Neural cell (in vitro differentiated cells): ENCODE measurements around the gene EEF2K. TPM values are rescaled to one million over a fixed set of nuclear protein-coding genes. Genes with fewer than 3 reads are reported as not detected.

ENCODE experiments used
- H2AFZ ChIP-seq: fragments of 200-600, 300-800 bp; sonication (generic), shearing (Covaris generic); 2 replicates; pipeline ENCODE4 v1.6.0; 2014; ENCODE audit warnings: low read depth, mild to moderate bottlenecking, antibody characterized with exemption, low read length, moderate library complexity
- H3F3A ChIP-seq: fragments of 200-600 bp; shearing (Covaris generic); 2 replicates; pipeline ENCODE4 v1.6.1; 2016; ENCODE audit warnings: mild to moderate bottlenecking, moderate library complexity, mixed read lengths, antibody characterized with exemption, low read length; ENCODE audit not compliant: insufficient read depth, poor library complexity, severe bottlenecking
- H3K27ac ChIP-seq: fragments of 200-600, 300-800 bp; sonication (generic), shearing (Covaris generic); 2 replicates; pipeline ENCODE4 v1.5.1; 2014; ENCODE audit warnings: mild to moderate bottlenecking, low read length, moderate library complexity
- H3K27me3 ChIP-seq: fragments of 300-800, 200-600 bp; sonication (generic), shearing (Covaris generic); 2 replicates; pipeline ENCODE4 v1.6.0; 2014; ENCODE audit warnings: mild to moderate bottlenecking, low read depth, low read length, moderate library complexity; ENCODE audit not compliant: insufficient read depth
- H3K36me3 ChIP-seq: fragments of 300-800, 200-600 bp; sonication (generic), shearing (Covaris generic); 2 replicates; pipeline ENCODE4 v1.5.1; 2014; ENCODE audit warnings: mild to moderate bottlenecking, antibody characterized with exemption, low read length, moderate library complexity; ENCODE audit not compliant: insufficient read depth
- H3K4me2 ChIP-seq: fragments of 300-800, 200-600 bp; sonication (generic), shearing (Covaris generic); 2 replicates; pipeline ENCODE4 v1.6.0; 2014; ENCODE audit warnings: mild to moderate bottlenecking, low read length
- H3K4me3 ChIP-seq: fragments of 300-800, 200-600 bp; sonication (generic), shearing (Covaris generic); 2 replicates; pipeline ENCODE4 v1.5.1; 2014; ENCODE audit warnings: mild to moderate bottlenecking, low read length, moderate library complexity
- H3K79me2 ChIP-seq: fragments of 200-600 bp; shearing (Covaris generic); replicated peaks from 2 replicates; pipeline ENCODE4 v1.6.0; 2014; ENCODE audit warnings: mild to moderate bottlenecking, low read length, moderate library complexity; ENCODE audit not compliant: insufficient read depth
- H3K9ac ChIP-seq: fragments of 300-800, 200-600 bp; sonication (generic), shearing (Covaris generic); 2 replicates; pipeline ENCODE4 v1.6.1; 2016; ENCODE audit warnings: mild to moderate bottlenecking, low read length, mixed read lengths
- H3K9me2 ChIP-seq: fragments of 200-600 bp; shearing (Covaris generic); 2 replicates; pipeline ENCODE4 v1.6.1; 2016; ENCODE audit warnings: mild to moderate bottlenecking, low read length, mixed read lengths; ENCODE audit not compliant: insufficient read depth
- H3K9me3 ChIP-seq: fragments of 200-600, 300-800 bp; sonication (generic), shearing (Covaris generic); 2 replicates; pipeline ENCODE4 v1.6.1; 2016; ENCODE audit warnings: mild to moderate bottlenecking, mixed run types, low read length, moderate library complexity, mixed read lengths
- H4K20me1 ChIP-seq: fragments of 200-600 bp; shearing (Covaris generic); 2 replicates; pipeline ENCODE4 v1.6.1; 2016; ENCODE audit warnings: mild to moderate bottlenecking, mixed run types; ENCODE audit not compliant: insufficient read depth
- CTCF ChIP-seq: fragments of 450-650 bp; IDR thresholded peaks from 2 replicates; pipeline ENCODE4 v1.5.1; 2014; ENCODE audit warnings: antibody characterized with exemption, mild to moderate bottlenecking, moderate library complexity; ENCODE audit not compliant: poor library complexity, severe bottlenecking
- EP300 ChIP-seq: fragments of 450-650 bp; conservative IDR thresholded peaks from 2 replicates; pipeline ENCODE4 v1.6.1; 2014; ENCODE audit warnings: antibody characterized with exemption, mild to moderate bottlenecking, moderate library complexity; ENCODE audit not compliant: poor library complexity, severe bottlenecking
- EZH2 ChIP-seq: fragments of 200-600, 300-800 bp; shearing (Covaris generic), sonication (generic); IDR thresholded peaks from 2 replicates; pipeline ENCODE4 v1.6.1; 2014; ENCODE audit warnings: antibody characterized with exemption, low read length, borderline replicate concordance, mild to moderate bottlenecking; ENCODE audit not compliant: insufficient read depth, poor library complexity, severe bottlenecking
- MXI1 ChIP-seq: fragments of 450-650 bp; conservative IDR thresholded peaks from 2 replicates; pipeline ENCODE4 v1.6.1; 2014; ENCODE audit warnings: antibody characterized with exemption, mild to moderate bottlenecking; ENCODE audit not compliant: poor library complexity, severe bottlenecking
- POLR2AphosphoS5 ChIP-seq: IDR thresholded peaks from 2 replicates; pipeline ENCODE4 v1.6.1; 2012
- RAD21 ChIP-seq: fragments of 450-650 bp; conservative IDR thresholded peaks from 2 replicates; pipeline ENCODE4 v1.6.1; 2014; ENCODE audit warnings: antibody characterized with exemption, mild to moderate bottlenecking, moderate library complexity
- REST ChIP-seq: IDR thresholded peaks from 2 replicates; pipeline ENCODE4 v1.6.1; 2012; ENCODE audit warnings: borderline replicate concordance
- SMC3 ChIP-seq: fragments of 450-650 bp; conservative IDR thresholded peaks from 2 replicates; pipeline ENCODE4 v1.6.1; 2014; ENCODE audit warnings: antibody characterized with exemption, mild to moderate bottlenecking, moderate library complexity; ENCODE audit not compliant: poor library complexity
- TAF1 ChIP-seq: IDR thresholded peaks from 2 replicates; pipeline ENCODE4 v1.6.1; 2012; ENCODE audit warnings: low read depth
- polyA plus RNA-seq: library from polyadenylated mRNA; depleted of rRNA; stranded (reverse); fragments of >200 nt; gene quantifications from 2 replicates; pipeline ENCODE4 v1.2.3, GENCODE V29; 2014

Gene EEF2K
- polyA plus RNA-seq, 1 donor from 2014 or later, result 7.2 TPM

GRCh38 chr16:22312897-22313781 lies 107.1 kb downstream of the EEF2K start:
- H3K36me3 ChIP-seq, result no peaks in the 10 kb centered on the region
- H3K27me3 ChIP-seq, result no peaks in the 10 kb centered on the region
- H3K9me3 ChIP-seq, result no peaks in the 10 kb centered on the region
- no peak overlapping the region for H3K27ac ChIP-seq
- no peak overlapping the region for H3K4me2 ChIP-seq
- H2AFZ ChIP-seq, result no peak overlapping the region
- no peaks in the 10 kb centered on the region for H3K9me2 ChIP-seq
- no peak overlapping the region for H3K4me3 ChIP-seq
- H3K9ac ChIP-seq, result no peak overlapping the region
- no peaks in the 10 kb centered on the region for H3K79me2 ChIP-seq
- TF ChIP-seq EZH2, result no peak
- TF ChIP-seq EP300, result no peak
- no peak for TF ChIP-seq CTCF
- TF ChIP-seq REST, result no peak
- no peak for TF ChIP-seq SMC3
- no peak for TF ChIP-seq RAD21
- no peak for TF ChIP-seq TAF1
- TF ChIP-seq POLR2AphosphoS5, result no peak
- no peak for TF ChIP-seq MXI1
- no peaks in the 10 kb centered on the region for H4K20me1 ChIP-seq
- no peaks in the 10 kb centered on the region for H3F3A ChIP-seq

GRCh38 chr16:22313876-22314470 lies 107.9 kb downstream of the EEF2K start:
- no peaks in the 10 kb centered on the region for H3K27me3 ChIP-seq
- no peaks in the 10 kb centered on the region for H3K9me3 ChIP-seq
- H3K4me3 ChIP-seq, result no peak overlapping the region
- no peak for TF ChIP-seq CTCF
- TF ChIP-seq REST, result no peak
- TF ChIP-seq RAD21, result no peak
- TF ChIP-seq POLR2AphosphoS5, result no peak
- TF ChIP-seq SMC3, result no peak
- TF ChIP-seq EP300, result no peak
- no peak for TF ChIP-seq TAF1
- no peak for TF ChIP-seq EZH2
- TF ChIP-seq MXI1, result no peak
- no peaks in the 10 kb centered on the region for H4K20me1 ChIP-seq
- H3K9me2 ChIP-seq, result no peaks in the 10 kb centered on the region
- no peaks in the 10 kb centered on the region for H3K36me3 ChIP-seq
- no peaks in the 10 kb centered on the region for H3F3A ChIP-seq
- H2AFZ ChIP-seq, result no peak overlapping the region
- H3K9ac ChIP-seq, result no peak overlapping the region
- no peak overlapping the region for H3K4me2 ChIP-seq
- no peaks in the 10 kb centered on the region for H3K79me2 ChIP-seq
- no peak overlapping the region for H3K27ac ChIP-seq
